GM19099 (cell line): ENCODE data around the gene ZNF296.

Experiments used
- POLR2A ChIP-seq: IDR thresholded peaks from 3 replicates; pipeline ENCODE4 v1.6.1; 2011; ENCODE audit warnings: low read depth; ENCODE audit not compliant: insufficient read length; ENCODE audit errors: extremely low read depth

Gene ZNF296

DNA sequence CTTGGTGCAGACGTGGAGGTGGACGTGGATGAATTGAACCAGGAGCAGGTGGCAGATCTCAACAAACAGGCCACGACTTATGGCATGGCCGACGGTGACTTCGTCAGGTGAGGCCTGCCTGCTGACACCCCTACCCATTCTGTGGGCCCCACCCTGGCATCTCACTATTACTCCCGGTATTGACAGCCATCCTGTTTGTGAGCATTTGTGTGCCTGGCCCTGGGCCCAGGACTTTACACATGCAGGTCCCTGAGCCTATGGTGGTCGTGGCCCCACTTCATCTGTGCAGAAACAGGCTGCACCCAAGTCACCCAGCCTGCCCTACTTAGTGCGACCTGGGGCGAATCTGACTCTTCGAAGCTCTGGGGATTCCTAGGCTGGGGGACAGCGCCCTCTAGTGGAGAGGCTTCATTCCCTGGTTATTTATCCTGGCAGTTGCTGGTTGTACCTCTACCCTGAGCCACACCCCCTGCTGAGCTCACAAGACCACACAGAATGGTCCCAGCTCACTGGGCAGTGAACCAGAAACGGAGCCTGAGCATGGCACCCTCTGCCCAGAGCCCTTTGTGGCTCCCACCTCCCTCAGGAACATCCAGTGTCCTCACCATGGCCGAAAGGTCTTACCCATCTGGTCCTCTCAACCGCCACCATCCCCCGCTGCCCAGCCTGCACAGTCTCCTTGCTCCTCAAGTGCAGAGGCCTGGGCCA, 16.9 kb downstream of the ZNF296 start:
- no peak for TF ChIP-seq POLR2A

DNA sequence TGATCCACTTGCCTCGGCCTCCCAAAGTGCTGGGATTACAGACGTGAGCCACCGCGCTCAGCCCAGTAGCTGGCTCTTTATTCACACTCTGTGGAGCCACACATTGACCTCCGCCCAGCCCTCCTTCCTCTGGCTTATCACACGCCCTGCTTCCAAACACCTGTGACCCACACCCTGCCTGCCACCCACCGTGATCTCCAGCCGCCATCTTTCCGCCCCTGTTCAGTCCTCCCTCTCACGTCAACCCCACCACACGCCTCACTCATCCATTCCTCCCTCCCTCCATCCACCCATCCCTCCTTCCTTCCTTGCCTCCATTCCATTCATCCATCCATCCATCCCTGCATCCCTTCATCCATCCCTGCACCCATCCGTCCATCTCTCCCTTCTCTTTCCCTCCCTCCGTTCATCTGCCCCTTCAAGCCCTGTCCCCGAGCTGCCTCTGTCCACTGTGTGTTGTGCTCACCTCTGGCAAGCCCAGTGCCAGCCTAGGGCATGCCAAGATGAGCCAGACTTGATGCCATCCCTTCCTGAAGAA, 17.6 kb downstream of the ZNF296 start:
- no peak for TF ChIP-seq POLR2A

DNA sequence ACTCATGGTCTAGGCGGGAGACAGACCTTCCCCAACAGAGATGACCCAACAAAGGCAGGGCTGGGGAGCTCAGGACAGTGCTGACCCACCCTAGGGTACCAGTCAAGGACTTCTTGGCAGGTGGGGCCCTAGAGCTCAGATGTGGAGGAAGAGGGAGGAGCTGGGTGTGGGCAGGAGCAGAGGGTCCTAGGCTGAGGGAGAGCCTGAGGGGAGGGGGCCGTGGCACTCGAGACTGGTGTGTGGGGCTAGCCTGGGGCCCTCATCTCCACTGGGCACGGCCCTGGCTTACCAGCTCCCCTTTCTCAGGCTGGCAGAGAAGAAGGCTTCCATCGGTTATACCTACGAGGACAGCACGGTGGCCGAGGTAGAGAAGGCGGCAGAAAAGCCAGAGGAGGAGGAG, 18.8 kb downstream of the ZNF296 start:
- TF ChIP-seq POLR2A, result no peak

DNA sequence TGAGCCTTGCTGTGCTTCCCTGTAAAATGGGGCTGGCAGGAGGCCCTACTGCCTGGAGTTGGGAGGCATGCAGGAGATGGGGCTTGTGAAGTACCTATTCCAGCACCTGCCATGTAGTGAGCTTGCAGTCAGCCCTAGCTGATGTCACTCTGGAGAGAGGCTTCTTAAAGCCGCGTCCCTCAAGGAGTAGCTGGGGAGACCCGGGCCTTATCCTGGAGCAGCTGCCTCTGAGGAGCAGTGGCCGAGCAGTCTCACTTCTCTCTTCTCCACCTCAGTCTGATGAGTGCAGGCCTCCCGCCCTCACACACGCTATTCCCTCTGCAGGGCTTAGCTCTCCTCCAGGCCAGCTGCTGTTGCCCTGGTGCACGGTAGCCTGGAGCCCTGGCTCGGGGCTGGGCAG, 19.4 kb downstream of the ZNF296 start:
- no peak for TF ChIP-seq POLR2A

DNA sequence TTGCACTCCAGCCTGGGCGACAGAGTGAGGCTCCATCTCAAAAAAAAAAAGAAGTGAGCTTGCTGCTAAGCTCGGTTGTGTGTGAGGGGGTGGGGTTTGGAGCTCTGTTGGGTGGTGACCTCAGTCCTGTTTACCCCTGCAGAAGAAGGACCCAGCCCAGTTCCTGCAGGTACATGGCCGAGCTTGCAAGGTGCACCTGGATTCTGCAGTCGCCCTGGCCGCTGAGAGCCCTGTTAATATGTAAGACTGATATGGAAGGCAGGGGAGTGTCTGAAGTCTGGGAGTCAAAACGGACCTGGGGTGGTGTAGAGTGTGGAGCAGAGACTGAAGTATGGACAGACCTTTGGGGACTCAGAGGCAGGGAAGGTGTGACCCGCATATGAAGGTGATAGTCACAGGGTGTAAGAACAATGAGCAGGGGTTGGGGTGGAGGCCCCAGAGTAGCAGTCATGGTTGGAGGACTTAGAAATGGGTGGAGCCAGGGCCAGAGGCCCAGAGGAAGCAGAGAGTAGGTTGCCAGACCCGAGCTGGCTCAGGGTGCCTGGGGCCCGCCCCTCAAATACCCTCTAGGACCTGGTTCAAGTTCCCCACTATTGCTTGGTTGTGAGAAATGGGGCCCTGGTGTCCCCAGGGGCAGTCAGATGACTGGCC, 24.2 kb downstream of the ZNF296 start:
- TF ChIP-seq POLR2A, result no peak

DNA sequence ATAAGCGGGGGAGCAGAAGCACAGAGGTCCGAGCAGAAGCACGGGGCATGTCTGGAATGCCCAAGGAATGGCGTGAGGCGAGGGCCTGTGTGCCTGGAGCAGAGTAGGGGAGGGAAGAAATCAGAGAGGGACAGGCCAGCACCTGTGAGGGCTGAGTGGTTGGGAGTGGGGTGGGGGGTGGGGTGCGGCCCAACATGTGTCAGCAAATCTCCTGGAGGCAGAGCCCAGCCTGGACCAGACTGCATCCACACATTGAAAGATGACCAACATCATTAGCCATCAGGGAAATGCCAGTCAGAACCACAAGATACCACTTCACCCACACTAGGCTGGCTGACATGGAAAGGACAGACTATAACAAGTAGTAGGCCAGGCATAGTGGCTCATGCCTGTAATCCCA, 26.2 kb downstream of the ZNF296 start:
- no peak for TF ChIP-seq POLR2A

DNA sequence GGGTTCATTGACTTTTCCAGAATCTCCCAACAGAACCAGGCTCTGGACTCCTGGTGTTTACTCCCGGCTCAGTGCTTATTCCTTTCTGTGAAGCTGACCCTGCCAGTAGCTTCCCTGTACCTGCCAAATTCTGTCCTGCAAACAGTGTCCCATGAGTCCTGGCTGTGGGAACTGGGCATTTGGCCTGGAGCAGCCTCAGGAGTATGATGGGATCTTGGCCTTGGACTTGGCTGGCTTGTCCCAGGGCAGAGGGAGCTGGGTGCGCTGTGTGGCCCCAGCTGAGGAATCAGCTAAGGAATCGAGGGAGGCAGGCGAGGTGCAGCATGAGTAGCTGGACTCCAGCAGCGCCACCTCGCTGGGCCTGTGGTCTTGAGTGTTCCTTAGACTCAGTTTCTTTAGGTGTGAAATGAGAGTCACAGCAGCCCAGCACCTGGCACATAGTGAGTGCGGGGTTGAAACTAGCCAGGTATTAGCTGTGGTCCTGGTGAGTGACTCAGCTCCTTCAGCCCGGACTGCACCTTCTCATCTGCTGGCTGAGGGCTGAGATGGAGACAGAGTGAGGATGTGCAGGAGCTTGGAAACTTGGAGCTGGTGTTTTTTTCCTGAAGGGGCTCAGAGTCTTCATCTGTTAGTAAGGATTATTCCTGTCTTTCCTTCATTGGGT, 27.1 kb downstream of the ZNF296 start:
- TF ChIP-seq POLR2A, result no peak

DNA sequence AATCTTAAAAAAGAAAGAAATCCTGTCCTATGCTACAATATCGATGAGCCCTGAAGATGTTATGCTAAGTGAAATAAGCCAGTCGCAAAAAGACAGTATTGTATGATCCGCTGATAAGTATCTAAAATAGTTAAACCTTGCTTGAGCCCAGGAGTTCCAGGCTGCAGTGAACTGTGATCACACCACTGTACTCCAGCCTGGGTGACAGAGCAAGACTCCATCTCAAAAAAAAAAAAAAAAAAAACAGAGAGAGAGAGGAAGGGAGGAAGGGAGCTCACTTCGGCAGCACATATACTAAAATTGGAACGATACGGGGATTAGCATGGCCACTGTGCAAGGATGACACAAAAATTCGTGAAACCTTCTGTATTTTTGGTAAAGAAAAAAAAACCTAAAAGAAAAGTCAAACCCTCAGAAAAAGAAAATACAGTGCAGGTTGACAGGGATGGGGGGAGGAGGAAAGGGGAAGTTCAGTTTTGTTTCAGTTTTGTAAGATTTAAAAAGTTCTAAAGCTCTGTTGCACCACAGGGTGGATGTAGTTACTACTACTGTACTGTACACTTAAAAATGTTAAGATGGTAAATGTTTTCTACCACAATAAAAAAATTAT, 29.0 kb downstream of the ZNF296 start:
- TF ChIP-seq POLR2A, result no peak

DNA sequence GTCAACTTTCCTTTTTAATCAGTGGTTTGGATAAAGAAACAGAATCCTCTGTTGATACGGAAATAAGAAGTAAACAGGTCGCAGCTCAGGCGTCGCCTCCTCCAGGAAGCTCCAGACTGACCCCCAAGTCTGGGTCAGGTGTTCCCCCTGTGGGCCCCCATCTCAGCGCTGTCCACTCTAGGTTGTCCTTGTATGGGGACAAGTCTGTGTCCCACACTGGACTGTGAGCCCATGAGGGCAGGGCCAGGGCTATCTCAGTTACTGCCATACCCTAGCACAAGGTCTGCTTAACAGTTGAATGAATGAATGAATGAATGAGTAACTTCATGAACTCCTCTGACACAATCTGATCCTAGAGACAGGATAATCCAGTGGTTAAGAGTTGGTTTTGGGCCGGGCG, 29.9 kb downstream of the ZNF296 start:
- TF ChIP-seq POLR2A, result no peak

DNA sequence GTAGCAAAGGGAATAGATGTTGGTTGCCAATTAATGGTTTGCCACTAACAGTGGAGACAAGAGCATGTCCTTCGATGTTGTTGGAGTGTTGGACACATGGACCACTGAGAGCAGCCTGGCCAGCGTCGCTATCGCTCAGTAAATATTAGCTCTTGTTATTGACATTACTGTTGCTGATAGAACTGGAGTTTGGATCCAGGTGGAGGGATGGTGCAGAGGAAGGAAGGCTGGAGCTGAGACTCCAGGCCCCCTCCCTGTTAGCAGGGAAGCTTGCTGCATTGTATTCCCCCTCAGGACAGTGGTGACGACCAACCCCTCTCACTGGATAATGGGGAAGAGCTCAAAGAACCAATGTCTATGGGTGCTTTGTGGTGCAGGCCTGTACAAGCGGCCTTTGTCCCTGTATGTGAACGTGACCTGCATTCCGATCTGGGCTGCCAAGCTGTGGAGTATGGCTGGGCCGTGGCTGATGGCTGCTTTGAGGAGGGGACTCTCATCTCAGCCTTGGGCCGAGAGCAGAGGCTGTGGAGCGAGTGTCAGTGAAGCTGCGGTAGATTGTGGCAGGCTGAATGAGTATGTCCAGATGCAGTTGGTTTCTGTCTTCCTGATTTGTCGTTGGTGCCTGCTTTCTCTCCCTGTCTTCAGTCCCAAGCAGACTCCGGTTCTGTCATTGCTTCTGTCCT, 30.5 kb downstream of the ZNF296 start:
- TF ChIP-seq POLR2A, result no peak

DNA sequence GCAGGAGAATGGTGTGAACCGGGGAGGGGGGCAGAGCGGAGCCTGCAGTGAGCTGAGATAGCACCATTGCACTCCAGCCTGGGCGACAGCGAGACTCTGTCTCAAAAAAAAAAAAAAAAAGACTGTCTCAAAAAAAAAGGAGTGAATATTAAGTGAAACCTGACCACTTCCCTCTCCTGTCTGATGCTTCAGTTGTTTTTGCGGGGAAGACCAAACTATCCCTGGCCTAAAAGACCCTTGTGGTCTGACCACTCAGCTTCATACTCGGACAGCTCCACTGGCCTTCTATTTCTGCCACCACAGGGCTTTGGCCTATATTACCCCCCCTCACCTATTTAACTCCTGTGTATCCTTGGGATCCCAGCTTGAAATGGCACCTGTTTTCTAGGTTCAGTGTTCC, 35.2 kb downstream of the ZNF296 start:
- no peak for TF ChIP-seq POLR2A

DNA sequence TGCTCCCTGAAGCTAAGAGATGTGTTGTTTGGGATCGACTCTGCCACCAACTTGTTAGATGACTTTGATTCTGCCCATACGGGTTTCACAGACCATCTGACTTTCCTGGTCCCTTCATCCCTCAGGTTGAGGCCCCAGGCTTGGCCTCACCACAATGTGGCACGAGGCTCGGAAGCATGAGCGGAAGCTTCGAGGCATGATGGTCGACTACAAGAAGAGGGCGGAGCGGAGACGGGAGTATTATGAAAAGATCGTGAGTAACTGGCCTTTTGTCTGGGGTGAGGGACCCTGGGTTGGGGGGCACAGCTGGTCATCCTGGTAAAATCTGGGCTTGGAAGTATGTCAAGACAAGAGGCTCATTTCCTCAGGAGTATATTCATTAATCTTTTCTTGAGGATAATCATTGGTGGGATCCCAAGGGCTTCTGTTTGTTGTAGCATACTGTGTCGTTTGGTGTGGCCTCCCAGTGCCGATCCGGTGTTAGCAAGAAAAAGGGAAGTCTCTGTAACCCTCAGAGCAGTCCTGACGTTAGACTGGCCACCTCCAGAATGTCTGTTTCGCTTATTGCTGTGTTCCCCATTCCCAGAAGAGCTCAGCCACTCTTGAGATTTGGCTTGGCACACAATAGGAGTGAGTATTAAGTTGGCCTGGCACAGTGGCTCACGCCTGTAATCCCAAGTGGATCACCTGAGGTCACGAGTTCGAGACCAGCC, 36.1 kb downstream of the ZNF296 start:
- TF ChIP-seq POLR2A, result no peak

DNA sequence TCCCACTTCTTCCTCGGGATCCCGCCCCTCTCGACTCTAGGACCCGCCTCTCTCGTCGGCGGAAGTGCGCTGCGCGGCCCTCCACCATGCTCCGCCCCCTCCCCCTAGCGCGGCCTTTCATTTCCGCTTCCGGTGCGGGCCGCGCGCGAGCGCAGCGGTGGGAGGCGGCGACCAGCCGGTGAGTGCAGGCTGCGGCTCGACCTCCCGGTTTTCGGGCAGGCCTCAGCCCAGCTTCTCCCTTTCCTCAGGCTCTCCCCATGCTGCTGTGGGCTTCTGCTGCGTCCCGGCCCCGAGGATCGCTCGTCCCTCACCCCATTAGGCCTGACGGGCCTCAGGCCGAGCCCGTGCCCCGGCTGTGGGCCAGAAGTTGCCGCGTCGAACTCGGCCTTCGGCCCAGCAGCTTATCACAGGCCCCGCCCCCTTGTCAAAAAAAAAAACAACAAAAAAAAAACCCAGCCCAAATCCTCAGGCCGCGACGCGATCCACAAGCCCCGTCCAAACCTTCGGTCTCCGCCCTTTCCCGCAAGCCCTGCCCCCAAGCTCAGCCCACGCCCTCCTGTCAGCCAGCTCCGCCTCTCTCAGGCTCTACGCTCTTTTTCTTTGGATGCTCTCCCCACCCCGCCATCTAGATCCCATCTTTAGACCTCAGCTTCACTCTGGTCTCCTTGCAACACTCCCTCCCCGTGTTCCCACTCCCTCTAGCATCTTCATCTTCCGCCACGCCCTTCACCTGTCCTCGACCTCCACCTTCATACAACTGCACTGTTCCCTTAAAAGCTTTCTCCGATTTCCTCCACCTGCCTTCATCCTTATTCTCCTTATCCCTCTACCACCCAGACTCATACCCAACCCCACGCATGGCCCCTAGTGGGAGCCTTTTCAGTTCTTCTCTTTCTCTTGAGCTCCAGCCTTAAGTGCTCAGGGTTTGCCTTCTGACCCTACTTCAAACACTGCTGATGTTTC, 37.1 kb downstream of the ZNF296 start, which contains the start of gene CLASRP:
Gene CLASRP (plus strand): TSS at position 115 of the 963 bp plus-strand sequence. CDS start 1,168 bp downstream, outside the sequence.
- peak; percentile 96 for TF ChIP-seq POLR2A
